ENCODE measurements around the gene HTR3D. TPM values are rescaled to one million over a fixed set of nuclear protein-coding genes. Genes with fewer than 3 reads are reported as not detected.

Gene HTR3D
- total and polyA plus RNA-seq, 9 of the 15 experiments (the other 6 are each of a cell fraction or from before 2014, with no cell fraction given): not detected

DNA sequence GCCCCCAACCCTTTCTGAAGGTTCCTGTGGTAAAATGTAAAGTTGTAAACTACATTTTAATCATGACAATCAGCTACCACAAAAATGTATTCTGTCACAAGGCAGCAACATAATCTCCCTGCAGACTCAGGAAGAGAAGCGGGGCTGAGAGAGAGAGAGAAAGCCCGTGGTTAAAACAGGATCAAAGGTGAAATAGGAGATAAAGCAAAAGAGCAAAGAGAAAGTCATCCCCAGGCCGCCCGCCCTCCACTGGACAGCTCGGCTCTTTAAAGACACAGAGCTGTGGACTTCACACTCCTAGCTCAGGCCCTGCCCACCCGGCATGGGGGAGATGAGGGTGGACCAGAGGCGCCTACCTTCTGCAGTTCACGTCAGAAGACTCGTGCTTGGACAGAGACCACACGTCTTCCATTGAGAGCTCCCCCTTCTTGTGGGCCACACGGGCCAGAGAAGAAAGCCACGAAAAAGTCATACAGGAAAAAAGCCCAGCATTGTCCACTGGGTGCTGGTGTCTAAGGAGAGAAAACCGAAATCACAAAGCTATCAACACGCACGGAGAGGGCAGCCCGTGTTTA is 43.2 kb upstream of the HTR3D start (continued):
- TF ChIP-seq, protein P1, sequence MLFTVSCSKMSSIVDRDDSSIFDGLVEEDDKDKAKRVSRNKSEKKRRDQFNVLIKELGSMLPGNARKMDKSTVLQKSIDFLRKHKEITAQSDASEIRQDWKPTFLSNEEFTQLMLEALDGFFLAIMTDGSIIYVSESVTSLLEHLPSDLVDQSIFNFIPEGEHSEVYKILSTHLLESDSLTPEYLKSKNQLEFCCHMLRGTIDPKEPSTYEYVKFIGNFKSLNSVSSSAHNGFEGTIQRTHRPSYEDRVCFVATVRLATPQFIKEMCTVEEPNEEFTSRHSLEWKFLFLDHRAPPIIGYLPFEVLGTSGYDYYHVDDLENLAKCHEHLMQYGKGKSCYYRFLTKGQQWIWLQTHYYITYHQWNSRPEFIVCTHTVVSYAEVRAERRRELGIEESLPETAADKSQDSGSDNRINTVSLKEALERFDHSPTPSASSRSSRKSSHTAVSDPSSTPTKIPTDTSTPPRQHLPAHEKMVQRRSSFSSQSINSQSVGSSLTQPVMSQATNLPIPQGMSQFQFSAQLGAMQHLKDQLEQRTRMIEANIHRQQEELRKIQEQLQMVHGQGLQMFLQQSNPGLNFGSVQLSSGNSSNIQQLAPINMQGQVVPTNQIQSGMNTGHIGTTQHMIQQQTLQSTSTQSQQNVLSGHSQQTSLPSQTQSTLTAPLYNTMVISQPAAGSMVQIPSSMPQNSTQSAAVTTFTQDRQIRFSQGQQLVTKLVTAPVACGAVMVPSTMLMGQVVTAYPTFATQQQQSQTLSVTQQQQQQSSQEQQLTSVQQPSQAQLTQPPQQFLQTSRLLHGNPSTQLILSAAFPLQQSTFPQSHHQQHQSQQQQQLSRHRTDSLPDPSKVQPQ (CRISPR knock-in tag; IDR thresholded peaks at IDR 0.05; ENCODE audit: borderline replicate concordance): no peak
- no peak for TF ChIP-seq BRD4 (IDR thresholded peaks at IDR 0.05)
- no peak for TF ChIP-seq ZNF507 (tag; conservative IDR thresholded peaks at IDR 0.05)
- no peak for TF ChIP-seq WHSC1 (IDR thresholded peaks at IDR 0.05; ENCODE audit: low read length)
- TF ChIP-seq ZNF121 (CRISPR knock-in tag; conservative IDR thresholded peaks at IDR 0.05): no peak
- no peak for TF ChIP-seq ZNF197 (CRISPR knock-in tag; IDR thresholded peaks at IDR 0.05; ENCODE audit: low read depth)
- TF ChIP-seq ZNF75A (CRISPR knock-in tag; IDR thresholded peaks at IDR 0.05): no peak
- TF ChIP-seq HNRNPH1 (optimal IDR thresholded peaks at IDR 0.05; ENCODE audit: low read depth, low read length): no peak
- TF ChIP-seq ZNF668 (CRISPR knock-in tag; IDR thresholded peaks at IDR 0.05): no peak
- peak; percentile 63; the same call in 1 of the 2 replicates for TF ChIP-seq TOE1 (IDR thresholded peaks at IDR 0.05; ENCODE audit: borderline replicate concordance)
- TF ChIP-seq TOE1 (CRISPR knock-in tag; IDR thresholded peaks at IDR 0.05; ENCODE audit: borderline replicate concordance, low read depth): no peak
- TF ChIP-seq, protein P2, sequence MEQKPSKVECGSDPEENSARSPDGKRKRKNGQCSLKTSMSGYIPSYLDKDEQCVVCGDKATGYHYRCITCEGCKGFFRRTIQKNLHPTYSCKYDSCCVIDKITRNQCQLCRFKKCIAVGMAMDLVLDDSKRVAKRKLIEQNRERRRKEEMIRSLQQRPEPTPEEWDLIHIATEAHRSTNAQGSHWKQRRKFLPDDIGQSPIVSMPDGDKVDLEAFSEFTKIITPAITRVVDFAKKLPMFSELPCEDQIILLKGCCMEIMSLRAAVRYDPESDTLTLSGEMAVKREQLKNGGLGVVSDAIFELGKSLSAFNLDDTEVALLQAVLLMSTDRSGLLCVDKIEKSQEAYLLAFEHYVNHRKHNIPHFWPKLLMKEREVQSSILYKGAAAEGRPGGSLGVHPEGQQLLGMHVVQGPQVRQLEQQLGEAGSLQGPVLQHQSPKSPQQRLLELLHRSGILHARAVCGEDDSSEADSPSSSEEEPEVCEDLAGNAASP (IDR thresholded peaks at IDR 0.05): no peak
- TF ChIP-seq TAF7 (tag; IDR thresholded peaks at IDR 0.05): no peak
- TF ChIP-seq CCNT2 (IDR thresholded peaks at IDR 0.05; ENCODE audit: borderline replicate concordance, extremely low read depth, insufficient read length, low read depth, low read length): no peak
